GM10847 (cell line): ENCODE data around the gene MRPL55.

Experiments used
- POLR2A ChIP-seq: IDR thresholded peaks from 2 replicates; pipeline ENCODE4 v1.6.1; 2011; ENCODE audit not compliant: insufficient read length; ENCODE audit errors: extremely low read depth

MRPL55 gene

GRCh38 chr1:228066416-228066815 is 42.7 kb downstream of the MRPL55 start:
- TF ChIP-seq POLR2A, result no peak

DNA sequence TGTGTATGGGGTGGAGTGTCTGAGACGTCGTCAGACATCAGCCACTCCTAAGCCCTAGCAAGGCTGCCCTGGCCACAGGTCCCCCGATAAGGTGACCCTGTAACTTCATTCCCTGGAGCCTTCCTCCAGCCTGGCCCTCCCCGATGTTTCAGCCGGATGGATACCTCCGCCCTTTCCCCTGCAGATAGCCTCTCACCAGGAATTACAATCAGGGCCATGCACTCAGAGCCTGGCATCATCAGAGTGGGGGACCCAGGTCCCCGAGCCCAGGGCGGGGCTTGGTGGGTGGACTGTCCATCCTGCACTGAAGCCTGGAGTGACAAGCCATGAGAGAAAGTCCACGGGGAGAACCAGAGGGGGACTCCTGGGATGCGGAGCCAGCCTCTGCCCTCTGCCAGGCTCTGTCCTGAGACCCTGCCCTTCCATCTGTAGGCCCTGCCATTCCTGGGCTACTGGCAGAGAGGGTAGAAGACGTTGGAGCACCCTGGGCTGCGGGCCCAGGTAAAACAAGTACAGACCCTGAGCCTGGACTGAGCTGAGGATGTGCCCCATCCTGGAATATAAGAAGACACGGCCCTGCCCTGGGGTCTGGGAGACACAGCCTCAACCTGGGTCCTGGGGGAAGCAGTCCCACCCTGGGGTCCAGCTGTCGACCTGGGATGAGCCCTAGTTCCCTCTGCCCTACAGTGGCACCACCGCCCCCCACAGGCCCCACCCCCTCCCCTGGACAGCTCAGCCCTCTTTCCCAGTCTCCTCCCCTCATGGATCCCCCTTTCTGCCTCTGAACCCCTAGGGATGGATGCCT is 43.4 kb downstream of the MRPL55 start:
- TF ChIP-seq POLR2A, result no peak

DNA sequence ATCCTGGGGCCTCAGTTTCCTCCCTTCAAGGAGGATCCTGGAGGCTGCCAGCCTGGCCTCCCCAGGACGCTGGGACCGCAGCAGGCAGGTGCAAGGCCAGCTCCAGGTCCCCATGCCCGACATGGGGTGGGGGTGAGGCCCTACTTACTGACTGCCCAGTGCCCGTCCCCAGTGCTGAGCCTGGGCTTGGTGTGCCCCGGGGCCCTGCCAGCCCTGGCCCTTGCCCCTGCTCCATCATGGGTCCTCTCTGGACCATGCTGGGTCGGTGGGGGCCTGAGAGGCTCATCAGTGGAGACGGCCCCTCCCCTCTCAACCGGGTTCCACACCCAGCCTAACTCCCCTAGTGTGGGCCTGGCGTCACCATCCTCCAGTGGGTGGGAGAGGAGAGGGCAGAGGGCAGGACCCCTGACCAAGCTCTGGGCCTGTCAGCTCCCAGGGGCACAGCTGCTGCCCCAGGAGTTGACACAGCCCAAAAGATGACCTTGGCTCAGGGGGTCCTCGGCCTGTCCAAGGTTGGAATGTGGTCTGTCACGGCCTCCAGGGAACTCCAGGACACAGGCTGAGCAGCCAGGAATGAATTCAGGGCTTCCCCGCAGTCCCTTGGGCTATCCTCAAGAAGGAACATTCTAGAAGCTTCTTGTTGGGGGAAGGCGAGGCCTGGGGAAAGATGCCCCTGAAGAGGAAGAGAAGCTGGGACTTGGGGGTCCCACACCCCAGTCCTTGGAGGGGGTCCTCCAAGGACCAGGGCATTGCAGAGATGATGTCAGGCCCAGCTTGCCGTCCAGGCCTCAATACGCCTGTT is 44.2 kb downstream of the MRPL55 start:
- no peak for TF ChIP-seq POLR2A

DNA sequence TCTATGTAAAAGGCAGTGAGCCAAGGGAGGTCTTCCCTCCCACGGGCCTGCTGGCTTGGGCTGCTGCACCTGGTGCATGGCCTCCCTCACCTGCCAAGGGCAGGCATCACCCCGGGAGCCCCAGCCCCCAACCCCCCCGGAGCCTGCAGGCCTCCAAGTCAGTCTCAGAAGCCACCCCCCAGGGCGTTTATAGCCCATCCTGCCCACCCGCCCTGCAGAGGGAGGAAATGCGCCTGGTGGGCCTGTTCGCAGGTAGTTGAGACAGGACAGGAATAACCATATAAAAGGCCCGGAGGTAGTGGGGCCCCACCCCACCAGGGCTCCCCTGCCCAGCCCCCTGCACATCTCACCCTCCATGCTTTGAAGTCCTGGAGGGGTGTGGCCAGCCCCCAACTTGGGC is 44.8 kb downstream of the MRPL55 start:
- TF ChIP-seq POLR2A, result no peak

- no peak for TF ChIP-seq POLR2A
These were observed 45.6 kb downstream of the MRPL55 start for GRCh38 chr1:228063251-228064191.

DNA sequence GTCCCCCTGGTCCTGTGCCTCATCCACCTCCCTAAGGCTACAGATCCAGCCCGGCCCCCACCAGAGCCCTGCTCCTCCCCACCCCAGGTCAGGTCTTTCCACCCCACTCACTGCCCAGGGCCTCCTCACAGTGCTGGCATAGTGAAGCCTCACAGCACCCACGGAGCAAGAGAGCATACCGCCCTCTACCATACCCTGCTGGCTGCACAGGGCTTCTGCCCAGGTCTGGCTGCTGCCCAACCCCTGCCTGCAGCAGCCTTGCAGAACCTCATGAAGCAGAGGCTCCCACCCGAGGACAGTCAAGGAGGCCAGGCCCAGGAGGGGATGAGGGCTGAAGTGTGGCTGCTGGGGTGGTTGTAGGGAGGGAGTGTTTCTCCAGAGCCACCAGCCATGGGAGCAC is 46.3 kb downstream of the MRPL55 start:
- TF ChIP-seq POLR2A, result no peak

DNA sequence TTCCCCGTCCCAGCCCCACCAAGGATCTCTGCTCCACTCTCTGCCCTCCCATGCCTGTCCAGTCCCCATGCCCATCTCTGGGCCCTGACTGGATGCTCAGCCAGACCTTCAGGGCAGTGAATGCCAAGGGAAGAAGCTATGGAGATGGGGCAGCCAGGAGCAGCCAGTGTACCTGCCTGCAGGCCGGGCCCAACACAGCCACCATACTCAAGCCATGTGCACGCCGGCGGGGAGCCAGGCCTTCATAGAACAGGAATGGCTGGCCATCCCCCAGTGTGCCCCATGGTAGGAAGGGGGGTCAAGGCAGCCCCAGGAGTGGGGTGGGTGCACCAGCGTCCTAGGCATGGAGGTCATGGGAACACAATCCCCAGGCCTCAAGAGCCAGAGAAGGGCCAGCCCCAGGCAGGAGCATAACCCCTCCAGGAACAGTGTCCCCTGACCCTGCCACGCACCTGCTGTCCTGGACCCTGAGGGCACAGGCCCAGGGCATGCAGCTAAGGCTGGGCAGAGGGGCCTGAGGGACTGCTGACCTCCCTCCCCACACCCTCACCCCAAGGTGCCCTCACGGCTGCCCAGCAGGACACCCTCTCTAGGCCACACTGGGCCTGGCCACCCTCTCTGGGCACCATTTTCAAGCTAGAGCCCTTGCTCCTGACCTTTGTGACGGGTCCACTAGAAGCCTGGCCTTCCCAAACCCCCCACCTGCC is 46.9 kb downstream of the MRPL55 start:
- TF ChIP-seq POLR2A, result no peak

DNA sequence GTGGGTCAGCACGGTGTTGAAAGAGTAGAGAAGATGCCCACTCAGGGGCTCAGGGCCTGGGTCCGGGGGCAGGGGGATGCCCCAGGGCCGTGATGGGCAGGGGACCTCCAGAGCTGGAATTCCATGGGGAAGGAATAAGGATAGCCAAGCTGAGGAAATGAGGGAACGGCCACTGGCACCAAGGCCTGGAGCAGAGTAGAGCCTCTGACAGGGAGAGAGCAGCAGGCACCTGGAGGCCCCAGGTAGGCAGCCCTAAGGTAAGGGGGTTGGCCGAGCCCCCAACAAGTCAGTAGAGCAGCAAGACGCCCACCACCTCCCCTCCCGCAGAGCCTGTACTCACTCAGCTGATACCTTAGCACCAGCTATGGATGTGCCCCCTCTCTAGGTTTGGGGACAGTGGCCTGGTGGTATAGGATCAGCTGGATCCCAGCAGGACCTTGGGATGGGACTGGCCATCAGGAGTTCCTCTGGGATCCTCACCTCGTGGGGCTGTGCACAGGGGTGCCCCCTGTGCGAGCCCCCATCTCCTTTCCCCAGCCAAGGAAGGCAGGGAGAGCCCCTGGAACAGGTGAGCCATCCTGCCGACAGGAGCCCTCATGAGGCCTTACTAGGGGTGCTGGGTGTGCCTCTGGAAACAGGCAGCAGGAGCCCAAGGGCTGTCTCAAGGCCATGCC is 47.6 kb downstream of the MRPL55 start:
- TF ChIP-seq POLR2A, result no peak

GRCh38 chr1:228060458-228061190 is 48.5 kb downstream of the MRPL55 start:
- TF ChIP-seq POLR2A, result no peak

DNA sequence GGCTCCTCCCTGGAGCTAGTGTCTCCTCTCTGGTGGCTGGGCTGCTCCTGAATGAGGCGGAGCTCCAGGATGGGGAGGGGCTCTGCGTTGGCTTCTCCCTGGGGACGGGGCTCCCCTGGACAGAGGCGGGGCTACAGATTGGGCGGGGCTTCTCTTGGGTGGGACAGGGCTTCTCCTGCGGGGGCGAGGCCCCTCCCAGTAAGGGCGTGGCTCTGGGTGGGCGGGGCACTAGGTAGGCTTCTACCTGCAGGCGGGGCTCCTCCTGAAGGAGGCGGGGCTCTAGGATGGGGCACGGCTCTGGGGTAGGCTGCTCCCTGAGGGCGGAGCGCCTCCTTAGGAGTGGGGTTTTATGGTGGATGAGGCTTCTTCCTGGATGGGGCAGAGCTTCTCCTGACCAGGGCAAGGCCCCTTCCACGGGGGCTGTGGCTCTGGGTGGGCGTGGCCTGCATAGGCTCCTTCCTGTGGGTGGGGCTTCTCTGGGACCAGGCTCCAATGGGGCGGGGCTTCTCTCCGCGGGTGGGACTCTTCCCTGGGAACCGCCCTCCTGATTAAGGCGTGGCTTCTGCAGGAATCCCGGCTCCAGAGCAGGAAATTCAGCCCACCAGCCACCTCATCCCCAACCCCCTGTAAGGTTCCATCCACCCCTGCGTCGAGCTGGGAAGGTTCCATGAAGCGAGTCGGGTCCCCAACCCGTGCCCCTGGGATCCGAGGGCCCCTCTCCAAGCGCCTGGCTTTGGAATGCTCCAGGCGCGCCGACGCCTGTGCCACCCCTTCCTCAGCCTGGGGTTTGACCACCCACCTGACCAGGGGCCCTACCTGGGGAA is 49.3 kb downstream of the MRPL55 start:
- no peak for TF ChIP-seq POLR2A

DNA sequence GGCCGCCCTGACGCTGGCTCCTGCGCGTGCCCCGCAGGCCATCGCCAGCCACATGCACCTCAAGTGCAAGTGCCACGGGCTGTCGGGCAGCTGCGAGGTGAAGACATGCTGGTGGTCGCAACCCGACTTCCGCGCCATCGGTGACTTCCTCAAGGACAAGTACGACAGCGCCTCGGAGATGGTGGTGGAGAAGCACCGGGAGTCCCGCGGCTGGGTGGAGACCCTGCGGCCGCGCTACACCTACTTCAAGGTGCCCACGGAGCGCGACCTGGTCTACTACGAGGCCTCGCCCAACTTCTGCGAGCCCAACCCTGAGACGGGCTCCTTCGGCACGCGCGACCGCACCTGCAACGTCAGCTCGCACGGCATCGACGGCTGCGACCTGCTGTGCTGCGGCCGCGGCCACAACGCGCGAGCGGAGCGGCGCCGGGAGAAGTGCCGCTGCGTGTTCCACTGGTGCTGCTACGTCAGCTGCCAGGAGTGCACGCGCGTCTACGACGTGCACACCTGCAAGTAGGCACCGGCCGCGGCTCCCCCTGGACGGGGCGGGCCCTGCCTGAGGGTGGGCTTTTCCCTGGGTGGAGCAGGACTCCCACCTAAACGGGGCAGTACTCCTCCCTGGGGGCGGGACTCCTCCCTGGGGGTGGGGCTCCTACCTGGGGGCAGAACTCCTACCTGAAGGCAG is 50.0 kb downstream of the MRPL55 start:
- no peak for TF ChIP-seq POLR2A
